A204.1 (cell line): ENCODE measurements around the gene HLA-B.

ENCODE experiments used
- FAIRE-seq: peaks from 2 replicates; lab custom pipeline; 2012; peaks lifted over from hg19 to GRCh38; lab: Jason Lieb, UNC

Gene HLA-B

GRCh38 chr6:31305703-31306219, 51.2 kb downstream of the HLA-B start:
- FAIRE-seq: no peak

DNA sequence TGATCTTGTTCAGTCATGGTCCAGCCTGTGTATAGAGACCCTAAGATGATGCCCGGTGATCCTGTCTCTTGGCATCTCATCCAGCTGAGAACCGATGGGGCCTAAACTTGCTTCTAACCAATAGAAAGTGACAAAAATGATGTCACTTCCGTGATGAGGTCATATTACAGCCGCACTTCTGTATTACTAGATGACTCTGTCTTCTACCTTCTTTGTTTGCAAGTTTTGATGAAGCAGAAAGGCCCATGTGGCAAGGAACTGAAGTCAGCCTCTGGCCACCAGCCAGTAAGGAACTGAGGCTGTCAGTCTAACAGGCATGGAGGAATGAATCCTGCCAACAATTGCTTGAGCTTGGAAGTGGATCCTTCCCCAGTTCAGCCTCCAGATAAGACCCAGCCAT, 52.3 kb downstream of the HLA-B start:
- FAIRE-seq: no peak
